HG03460 (cell line): Measurements from ENCODE around the gene DMD.
"Not testable (repeated sequence)": the region's sequence is repeated elsewhere in the genome, so short reads cannot be mapped to it uniquely, and the experiment has no call there.

ENCODE experiments used
- ATAC-seq: cut with Tn5 transposase; IDR thresholded peaks from one replicate; pipeline ENCODE4 v1.9.1; 2021; ENCODE audit not compliant: unreplicated experiment

The DMD gene

DNA sequence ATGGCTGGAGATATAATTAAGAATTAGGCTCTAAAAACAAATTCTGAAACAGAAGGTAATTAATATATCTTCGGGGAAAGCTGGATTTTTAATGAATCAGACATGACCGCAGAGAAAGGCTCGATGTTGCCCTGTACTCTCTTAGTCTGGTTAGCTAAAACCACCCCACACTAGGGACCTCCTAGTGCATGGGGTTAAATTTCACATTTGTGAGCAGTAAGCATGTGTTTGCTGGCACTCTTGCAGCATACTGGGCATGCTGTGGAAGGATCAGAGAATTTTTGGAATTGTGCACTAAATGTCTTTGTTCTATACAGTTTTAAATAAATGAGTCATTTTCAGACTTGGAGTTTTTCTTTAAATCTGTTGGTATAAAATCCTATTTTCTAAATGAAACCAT is 1663.9 kb downstream of the DMD start:
- ATAC-seq = no peak

DNA sequence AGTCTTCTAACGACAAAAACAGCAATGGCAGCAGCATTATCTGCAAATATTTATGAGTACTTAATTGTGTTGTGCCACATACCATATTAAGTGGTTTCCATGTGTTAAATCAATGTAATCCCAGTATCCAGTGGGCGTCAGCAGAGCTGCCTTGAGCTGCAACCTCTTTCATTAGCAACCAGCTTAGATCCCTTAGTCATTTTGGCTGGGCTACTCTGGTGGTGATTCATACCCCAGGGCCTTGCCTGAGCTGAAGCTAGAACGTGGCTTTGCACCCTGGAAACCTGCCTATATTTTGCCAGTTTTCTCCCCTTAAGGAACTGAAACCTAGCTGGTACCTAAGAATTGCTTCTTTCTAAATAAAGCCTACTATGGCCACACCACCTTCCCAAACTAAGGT is 1665.2 kb downstream of the DMD start:
- no peak for ATAC-seq

DNA sequence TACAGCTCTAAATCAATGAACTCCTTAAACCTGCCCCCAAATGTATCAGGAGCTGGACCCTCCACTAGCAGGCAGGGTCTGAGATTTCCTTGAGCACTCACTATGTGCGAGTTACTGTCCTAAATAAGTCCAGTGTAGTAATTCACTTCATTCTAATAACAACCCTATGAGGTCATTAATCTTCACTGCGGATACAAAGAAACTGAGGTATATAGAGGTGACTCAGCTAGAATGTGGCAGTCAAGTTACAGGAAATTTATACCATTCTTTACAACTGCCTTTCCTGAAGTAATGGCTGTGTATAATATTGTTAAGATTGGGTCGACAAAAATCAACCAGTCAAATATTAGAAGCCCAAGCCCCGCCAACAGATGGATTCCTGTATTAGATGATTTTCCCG is 1665.6 kb downstream of the DMD start:
- ATAC-seq = no peak

DNA sequence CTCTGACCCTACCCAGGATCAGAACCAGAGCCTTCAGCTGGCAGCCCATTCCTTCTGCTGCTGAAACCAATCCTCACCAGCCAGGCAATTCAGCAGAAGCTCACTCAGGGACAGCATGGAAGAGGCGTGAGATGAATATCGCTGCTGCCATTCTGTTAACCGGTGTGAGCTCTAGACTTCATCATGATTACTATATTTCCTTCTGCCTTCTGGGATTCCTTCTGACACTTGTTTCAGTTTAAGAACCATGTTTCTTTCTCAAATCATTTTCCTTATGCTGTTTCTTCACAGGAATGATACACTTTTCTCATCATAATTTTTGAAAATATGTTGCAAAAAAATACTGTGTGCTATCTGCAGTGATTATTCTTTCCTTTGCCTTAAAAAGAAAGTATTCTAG is 1666.2 kb downstream of the DMD start:
- no peak for ATAC-seq

DNA sequence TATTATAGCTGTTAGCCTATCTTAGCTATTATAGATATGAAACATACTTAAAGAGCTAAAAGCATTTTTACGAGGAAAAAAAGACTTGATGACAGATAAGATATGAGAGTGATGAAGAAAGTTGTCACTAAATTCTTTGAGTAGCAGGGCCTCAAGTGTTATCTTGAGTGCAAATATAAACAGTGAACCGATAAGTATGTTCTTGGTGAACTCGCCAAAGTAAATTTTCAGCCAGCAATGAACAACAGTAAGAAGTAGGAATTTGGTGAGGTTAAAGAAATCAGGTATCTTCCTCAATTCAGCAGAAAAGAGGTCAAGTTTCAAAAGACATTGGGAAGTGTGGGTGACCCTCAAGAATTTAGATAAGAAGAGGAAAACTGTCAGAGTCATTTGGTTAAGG is 1667.7 kb downstream of the DMD start:
- ATAC-seq = no peak

DNA sequence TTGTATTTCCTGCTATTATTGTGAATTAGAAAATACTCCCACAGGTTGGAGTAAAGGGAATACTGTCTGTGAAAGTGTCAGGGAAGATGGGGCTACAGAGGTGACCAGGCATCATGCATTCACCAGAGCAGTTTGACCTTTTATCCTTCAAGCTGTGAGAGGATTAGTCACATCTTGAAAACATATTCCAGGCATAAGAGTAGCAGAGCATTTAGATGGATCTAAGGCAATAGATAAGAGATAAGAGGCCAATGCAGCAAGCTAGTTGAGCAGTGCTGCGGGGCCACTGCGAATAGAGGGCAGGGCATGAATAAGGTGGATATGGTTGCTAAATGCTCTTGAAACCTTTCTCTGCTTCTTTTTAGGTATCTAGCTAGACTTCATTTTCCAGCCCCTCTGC is 1668.8 kb downstream of the DMD start:
- no peak for ATAC-seq

DNA sequence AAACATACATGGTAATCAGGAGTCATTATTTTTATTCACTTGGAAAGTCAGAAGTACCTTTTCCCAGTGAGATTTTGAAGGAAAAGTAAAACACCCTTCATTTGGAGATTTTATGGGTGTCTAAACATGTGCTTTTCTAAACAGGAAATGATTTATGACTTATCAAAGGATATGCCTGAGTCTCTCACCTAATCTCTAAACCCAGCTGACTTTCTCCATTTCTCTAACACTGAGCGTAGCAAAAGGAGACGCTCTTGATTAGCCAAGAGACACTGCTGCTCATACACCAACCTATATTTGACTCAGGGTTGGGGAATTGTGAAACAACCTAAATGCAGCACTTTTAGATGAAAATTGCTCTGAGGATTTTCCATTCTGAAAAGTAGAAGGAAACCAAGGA is 1671.0 kb downstream of the DMD start:
- no peak for ATAC-seq

DNA sequence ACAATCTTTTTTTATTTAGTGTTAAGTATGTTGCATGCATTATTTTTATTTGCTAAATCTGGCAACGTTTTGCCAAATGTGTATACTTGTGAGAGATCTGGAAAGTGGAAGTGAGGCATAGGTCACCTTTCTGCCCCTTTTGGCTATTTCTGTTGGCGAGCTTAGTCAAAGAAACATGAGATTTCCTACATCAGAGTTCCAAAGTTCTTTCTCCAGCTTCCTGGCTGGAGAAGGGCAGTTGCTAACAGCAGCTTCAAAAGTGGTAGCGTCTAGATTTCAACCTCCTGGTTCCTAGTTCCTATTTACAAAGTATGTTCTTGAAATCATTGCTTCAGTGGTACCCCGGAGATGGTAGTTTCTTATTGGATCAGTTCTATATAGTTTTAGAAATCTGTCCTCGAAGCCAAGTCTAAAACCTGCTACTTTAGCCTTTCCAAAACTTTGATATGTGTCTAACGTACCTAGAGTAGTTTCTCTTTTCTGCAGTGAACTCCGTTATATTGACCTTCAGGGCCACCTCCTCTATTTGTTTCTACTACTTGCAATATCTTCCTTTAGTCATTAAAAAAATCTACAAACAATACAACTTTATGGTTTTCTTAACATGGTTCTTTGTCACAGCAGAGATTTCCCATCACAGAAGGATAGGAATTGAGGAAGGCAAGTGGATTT is 1683.8 kb downstream of the DMD start:
- ATAC-seq = no peak

DNA sequence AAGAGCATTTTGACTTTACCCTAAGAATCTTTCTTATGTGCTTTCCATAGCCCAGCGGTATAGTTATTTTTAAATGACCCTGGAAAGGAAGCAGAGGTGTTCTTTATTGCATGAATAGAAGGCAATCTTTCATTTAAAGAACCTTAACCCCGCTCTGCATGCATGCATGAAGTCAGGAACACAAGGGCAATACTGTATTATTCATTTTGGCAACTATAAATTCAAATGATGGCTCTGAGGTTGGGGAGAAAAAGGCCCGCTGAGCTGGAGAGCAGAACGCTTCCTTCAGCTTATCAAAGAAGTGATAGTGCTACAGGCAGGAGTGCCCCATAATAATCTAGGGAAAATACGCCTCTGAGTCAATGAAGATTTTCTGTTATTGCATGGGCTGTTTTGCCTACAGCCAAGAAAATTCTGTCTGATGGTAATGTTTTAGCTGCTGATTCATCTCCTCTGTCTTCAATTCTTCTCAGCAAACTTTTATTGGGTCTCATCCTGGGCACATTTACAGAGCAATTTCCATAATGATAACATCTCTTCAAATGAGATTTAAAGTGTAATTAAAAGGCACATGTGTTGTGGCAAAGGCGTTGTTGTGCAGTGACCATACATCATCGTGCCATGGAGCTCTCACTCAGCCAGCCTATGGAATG is 1687.3 kb downstream of the DMD start:
- no peak for ATAC-seq

DNA sequence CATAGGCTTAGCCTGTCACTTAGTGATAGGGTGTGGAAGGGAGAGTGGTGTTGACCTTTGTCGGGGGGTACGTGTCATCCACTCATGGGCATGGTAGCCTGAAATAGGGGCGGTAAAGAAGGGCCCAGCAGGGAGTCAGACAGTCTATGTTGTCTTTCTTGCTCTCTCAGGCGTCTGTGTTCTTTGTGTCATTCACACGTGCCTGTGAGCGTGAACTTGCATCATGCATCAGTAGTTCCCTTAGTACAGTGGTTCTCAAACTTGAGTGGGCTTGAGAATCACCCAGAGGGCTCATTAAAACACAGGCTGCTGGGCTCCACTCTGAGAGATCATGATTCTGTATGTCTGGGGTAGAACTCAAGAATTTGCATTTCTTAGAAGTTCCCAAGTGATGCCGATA is 1688.6 kb downstream of the DMD start:
- ATAC-seq = no peak

DNA sequence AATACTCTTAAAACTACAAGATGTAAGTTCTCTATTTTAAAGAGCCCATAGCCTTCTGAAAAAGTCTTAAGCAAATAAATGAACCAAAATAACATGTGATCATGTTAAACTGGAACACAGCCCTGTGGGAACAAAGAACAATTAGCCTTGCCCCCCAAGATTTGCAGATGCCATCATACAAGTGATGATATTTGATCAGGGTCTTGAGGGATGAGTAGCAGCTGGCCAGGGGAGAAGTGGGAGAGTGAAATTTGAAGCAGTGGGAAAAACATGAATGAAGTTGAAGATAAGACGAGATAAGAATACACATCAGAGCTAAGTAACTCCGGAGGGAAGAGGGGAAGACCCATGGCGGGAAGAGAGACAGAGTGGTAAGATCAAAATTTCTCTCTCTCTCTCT is 1689.4 kb downstream of the DMD start:
- ATAC-seq = no peak

DNA sequence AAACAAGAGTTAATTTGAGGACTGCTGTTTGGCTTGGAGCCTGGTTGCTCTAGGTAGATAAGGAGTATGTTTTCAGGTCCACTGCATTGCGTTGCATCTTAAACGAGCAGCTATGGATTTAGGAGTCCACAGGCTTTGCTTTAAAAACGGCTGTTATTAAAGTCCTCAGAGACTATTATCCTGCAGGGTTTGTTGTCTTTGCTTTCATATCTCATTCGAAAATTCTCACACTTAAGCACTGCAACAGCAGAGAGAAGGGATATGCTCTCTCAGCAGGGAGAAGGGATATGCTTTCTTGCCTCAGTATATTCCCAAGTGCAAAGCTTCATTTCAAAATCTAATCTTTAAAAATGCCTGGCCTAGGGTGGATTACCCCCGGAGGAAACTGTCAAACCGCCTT is 1694.8 kb downstream of the DMD start:
- ATAC-seq = no peak

DNA sequence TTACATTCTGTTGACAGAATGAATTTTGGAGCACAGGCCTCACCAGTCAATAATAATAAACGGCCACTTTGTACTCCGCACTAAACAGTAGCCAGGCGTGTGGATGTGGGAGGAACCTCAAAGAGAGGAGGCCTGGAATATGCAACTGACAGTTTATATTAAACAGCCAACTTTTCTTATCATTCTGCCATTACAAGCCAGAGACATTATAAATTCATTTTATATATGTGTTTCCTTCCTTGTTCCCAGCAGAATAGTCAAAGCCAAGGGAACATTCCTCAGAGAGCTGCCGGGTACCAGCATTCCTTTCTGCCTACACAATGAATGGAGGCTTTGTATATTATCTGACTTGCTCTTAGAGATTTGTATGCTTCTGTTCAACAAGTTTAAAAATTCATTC is 1703.0 kb downstream of the DMD start:
- no peak for ATAC-seq

DNA sequence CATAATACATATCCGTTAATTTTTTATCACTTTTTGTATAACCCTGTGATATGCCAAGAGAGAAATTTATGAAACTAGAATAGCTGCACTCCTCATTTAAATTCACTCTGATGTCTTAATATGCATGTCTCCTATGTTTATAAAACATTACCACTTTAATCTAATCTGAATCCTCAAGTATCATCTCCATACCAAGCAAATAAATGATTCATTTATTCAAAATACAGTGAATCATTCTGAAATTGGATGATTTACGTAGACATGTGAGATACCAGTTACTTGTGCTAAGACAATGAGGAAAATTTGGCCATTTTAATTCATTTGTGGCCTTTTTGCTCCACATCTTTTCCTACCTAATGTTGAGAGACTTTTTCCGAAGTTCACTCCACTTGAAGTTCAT is 1704.4 kb downstream of the DMD start:
- no peak for ATAC-seq

DNA sequence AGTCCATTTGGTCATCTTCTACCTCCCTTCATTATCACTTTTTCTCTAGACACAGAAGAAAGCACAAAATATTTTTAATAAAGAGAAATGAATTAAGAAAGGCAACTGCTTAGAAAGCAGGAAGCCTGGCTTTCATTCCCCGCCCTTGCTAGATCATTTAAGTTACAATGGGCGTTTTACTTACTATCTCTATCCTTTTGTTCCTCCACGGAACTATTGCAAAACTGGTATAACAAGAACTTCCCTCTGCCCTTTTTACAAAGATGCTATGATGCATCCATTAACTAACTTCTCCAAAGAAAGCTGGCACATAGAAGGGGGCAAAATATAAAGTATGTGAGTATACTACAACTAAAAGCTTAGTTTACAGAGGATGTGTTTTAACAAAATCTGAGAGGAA is 1705.0 kb downstream of the DMD start:
- no peak for ATAC-seq

DNA sequence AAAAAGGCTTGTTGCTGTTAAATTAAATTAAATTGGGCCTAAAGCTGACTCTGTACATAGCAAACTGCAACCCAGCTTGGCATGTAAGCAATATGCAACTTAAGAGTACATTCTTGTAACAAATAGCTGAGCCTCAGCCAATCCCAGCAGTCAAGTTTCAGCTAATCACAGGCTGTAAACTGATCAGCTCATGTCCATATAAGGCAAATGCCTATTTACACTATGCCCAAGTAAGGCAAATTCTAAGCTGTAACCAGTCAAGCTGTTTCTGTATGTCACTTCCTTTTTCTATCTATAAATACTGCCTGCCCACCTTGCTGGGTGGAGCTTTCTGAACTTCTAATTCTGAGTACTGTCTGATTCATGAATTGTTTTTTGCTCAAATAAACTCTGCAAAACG is 1710.4 kb downstream of the DMD start:
- no peak for ATAC-seq

DNA sequence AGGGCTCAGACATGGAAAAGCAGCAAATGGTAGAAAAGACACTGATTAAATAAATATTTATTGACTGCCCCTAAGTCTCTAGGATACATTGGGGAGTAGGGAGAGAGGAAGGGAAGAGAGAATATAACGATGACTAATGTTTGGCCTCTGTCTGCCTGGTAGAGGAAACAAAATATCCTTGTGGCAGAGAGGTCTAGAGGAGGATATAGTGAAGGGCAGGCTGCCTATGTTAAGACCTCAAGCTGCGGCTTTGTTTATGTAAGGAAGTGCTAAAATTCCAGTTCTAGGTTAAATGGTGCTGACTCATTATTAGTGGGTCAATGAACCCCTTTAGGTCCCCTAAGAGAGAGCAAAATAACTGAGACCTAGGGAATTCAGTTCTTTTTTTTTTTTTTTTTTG is 1712.2 kb downstream of the DMD start:
- ATAC-seq = no peak

DNA sequence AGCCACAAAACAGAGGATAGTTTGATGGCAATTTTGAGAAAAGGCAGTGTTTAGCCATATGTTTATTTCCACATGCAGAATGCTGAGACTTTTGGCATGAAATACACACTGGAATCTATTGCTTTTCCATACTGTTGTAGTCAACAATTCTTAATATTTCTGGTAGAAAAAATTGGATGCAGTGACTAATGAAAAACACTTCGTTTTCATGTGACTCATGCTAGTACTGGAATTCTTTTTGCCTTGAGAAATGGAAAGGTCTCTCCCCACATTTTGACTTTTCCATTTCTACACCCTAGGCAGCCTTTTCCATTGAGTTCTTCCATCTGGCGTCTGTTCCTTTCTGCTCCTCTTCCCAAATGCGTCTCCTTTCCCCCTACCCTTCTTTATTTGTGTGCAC is 1714.3 kb downstream of the DMD start:
- no peak for ATAC-seq

DNA sequence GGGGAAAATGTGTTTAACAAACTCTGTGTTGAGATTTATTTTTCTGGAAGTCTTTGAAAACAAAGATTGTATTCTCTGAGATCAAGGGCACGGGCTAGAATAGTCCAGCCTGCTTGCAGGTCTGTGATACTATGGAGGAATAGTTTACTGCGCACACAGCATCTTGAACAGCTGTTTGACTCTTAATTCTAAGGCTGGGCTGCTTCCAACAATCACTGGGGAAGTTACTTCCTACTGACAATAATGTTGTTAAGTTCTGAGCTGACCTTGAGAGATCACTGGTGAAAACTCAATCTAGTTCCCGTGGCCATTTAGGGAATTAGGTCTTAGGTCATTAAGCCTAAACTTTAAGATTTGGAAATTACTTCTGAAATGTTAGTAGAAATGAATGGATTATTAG is 1723.4 kb downstream of the DMD start:
- no peak for ATAC-seq

DNA sequence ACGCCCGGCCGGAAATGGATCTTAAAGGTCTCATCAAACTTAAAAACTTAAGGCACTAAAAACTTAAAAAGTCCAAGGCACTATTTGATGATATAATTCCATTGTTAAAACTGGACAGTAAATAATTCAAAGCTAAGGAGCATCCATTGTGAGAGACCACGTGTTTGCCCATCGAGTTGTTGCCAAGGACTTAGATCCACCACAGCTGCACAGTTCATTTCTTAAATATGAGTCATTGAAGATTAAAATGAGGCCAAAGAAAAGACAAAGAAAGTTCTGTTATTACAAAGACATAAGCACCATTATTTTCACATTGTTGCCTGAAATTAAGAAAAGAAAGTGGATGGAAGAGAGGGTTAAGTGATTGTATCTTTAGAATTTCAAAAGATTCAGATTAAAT is 1728.0 kb downstream of the DMD start:
- ATAC-seq = no peak

DNA sequence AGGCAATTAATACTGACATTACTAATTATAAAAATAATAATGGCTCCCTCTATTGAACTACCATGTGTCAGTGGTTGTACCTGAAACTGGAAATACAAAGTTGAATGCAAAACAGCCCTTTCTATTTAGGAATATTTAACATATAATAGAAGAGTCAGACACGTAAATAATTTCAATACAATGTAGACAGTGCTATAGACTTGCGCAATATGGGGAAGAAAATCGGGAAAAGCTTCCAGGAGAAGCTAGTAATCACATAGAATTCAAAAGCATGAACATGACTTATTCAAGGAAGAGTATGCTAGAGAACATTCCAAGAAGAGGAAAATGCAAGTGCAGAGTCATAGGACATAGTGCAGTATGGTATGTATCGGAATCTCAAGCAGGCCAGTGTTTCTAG is 1730.7 kb downstream of the DMD start:
- no peak for ATAC-seq

DNA sequence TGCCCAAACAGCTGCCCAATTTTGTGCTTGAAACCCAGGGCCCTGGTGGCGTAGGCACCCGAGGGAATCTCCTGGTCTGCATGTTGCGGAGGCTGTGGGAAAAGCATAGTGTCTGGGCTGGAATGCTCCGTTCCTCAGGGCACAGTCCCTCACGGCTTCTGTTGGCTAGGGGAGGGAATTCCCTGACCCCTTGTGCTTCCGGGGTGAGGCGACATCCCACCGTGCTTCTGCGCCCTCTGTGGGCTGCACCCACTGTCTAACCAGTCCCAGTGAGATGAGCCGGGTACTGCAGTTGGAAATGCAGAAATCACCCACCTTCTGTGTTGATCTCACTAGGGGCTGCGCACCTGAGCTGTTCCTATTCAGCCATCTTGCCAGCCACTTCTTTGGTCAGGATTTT is 1740.1 kb downstream of the DMD start:
- ATAC-seq = no peak

DNA sequence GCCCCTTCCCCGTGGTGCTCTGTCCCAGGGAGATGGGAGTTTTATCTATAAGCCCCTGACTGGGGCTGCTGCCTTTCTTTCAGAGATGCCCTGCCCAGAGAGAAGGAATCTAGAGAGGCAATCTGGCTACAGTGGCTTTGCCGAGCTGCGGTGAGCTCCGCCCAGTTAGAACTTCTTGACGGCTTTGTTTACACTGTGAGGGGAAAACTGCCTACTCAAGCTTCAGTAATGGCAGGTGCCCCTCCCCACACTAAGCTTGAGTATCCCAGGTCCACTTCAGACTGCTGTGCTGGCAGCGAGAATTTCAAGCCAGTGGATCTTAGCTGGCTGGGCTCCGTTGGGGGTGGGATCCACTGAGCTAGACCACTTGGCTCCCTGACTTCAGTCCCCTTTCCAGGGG is 1740.6 kb downstream of the DMD start:
- ATAC-seq = not testable (repeated sequence)
